Fibroblast of villous mesenchyme (primary cell): ENCODE results near the gene CEP112. TPM values are rescaled to one million over a fixed set of nuclear protein-coding genes. Genes with fewer than 3 reads are reported as not detected.

Experiments used
- DNase-seq: peaks from one replicate; pipeline ENCODE4 v3.0.0-alpha.2; 2010; ENCODE audit warnings: low read depth
- H3K4me3 ChIP-seq: 2 replicates; pipeline ENCODE4 v1.5.1; 2011; ENCODE audit warnings: low read depth, mild to moderate bottlenecking, low read length
- CTCF ChIP-seq: IDR thresholded peaks from 2 replicates; pipeline ENCODE4 v1.5.1; 2012; ENCODE audit warnings: low read depth, mild to moderate bottlenecking, low read length; ENCODE audit not compliant: insufficient read depth
- total RNA-seq: library from RNA; depleted of rRNA; stranded (reverse); fragments of >200 nt; gene quantifications from 2 replicates; pipeline ENCODE4 v1.2.3, GENCODE V29; 2012

The CEP112 gene
- total RNA-seq, 1 donor, result 10.8 TPM

GRCh38 chr17:65659512-65659911 lies 532.4 kb downstream of the CEP112 start:
- DNase-seq, result no peak
- TF ChIP-seq CTCF, result no peak
- H3K4me3 ChIP-seq, result no peak overlapping the region

- no peak for DNase-seq
- no peak overlapping the region for H3K4me3 ChIP-seq
- no peak for TF ChIP-seq CTCF
These were observed 534.6 kb downstream of the CEP112 start for GRCh38 chr17:65657251-65657828.

- peak; percentile 19 for DNase-seq
- no peak for TF ChIP-seq CTCF
- H3K4me3 ChIP-seq, result no peak overlapping the region
These were observed 535.3 kb downstream of the CEP112 start for GRCh38 chr17:65656390-65657250.

- no peak for DNase-seq
- no peak overlapping the region for H3K4me3 ChIP-seq
- no peak for TF ChIP-seq CTCF
These were observed 536.2 kb downstream of the CEP112 start for GRCh38 chr17:65655706-65656105.

GRCh38 chr17:65644545-65644944 lies 547.4 kb downstream of the CEP112 start:
- no peak overlapping the region for H3K4me3 ChIP-seq
- no peak for DNase-seq
- TF ChIP-seq CTCF, result no peak

- DNase-seq, result peak; percentile 88
- TF ChIP-seq CTCF, result no peak
- H3K4me3 ChIP-seq, result no peak overlapping the region
These were observed 553.5 kb downstream of the CEP112 start for GRCh38 chr17:65638221-65638975.
